Left lung (tissue), 10 donors: ENCODE measurements around the gene WNT5B. TPM values are rescaled to one million over a fixed set of nuclear protein-coding genes. Genes with fewer than 3 reads are reported as not detected.
"Not testable (repeated sequence)": the region's sequence is repeated elsewhere in the genome, so short reads cannot be mapped to it uniquely, and the experiment has no call there.

ENCODE experiments used
- ATAC-seq: fragments of 200-7000 bp; cut with Tn5 transposase; one replicate; pipeline ENCODE4 v1.9.1; 2020; ENCODE audit warnings: moderate library complexity
- DNase-seq, 4 donors: peaks; one replicate each; pipeline ENCODE4 v3.0.0-alpha.2; 2013 to 2020
- H3K27ac ChIP-seq, 2 donors: fragments of 200-600 bp; sonication (generic) in 1 of 2; one replicate each; pipeline versions ENCODE4 v1.5.0 to v1.8.0; 2020 to 2021
- H3K27me3 ChIP-seq, 2 donors: fragments of 200-600 bp; sonication (generic) in 1 of 2; one replicate each; pipeline versions ENCODE4 v1.5.0 to v1.8.0; 2020 to 2021
- H3K36me3 ChIP-seq, 2 donors: fragments of 200-600 bp; sonication (generic) in 1 of 2; one replicate each; pipeline versions ENCODE4 v1.5.0 to v1.8.0; 2020 to 2021
- H3K4me1 ChIP-seq, 2 donors: fragments of 200-600 bp; one replicate each; pipeline ENCODE4 v1.8.0; 2021
- H3K4me3 ChIP-seq, 2 donors: fragments of 200-600 bp; sonication (generic) in 1 of 2; one replicate each; pipeline versions ENCODE4 v1.5.0 to v1.8.0; 2020 to 2021; ENCODE audit warnings: mild to moderate bottlenecking in 1 of 2
- H3K9me3 ChIP-seq, 2 donors: fragments of 200-600 bp; sonication (generic) in 1 of 2; one replicate each; pipeline versions ENCODE4 v1.5.0 to v1.8.0; 2020 to 2021
- intact Hi-C, 2 donors: fragments of 100-400 bp; cut with DNase I; formaldehyde crosslinking; loops; one replicate each; pipeline versions ENCODE4 v1.11.2 to v1.14.2; 2022
- polyA plus RNA-seq, 6 donors: library from polyadenylated mRNA; unstranded; fragments of 120-200 nt; gene quantifications; one replicate each; pipeline ENCODE4 v1.2.1, GENCODE V29; 2013; ENCODE audit not compliant: insufficient read length in 6 of 6
- total RNA-seq, 2 donors: library from RNA; stranded (reverse); fragmentation: NEBNext Ultra II Directional; extraction: Animal tissue kit (Norgen Biotek cat#: 25700); gene quantifications; one replicate each; pipeline ENCODE4 v1.2.1, GENCODE V29; 2021
- TF ChIP-seq, protein P1 (sequence below), 2 donors: fragments of 200-600 bp; sonication (generic) in 1 of 2; IDR thresholded peaks; one replicate each; pipeline versions ENCODE4 v1.5.0 to v1.8.0; 2021; ENCODE audit warnings: antibody characterized with exemption in 2 of 2
- donor health status: DM: no; HTN: yes; CAD: no.
- donor health status: DM: no; HTN: no; CAD: no.

The WNT5B gene
- total and polyA plus RNA-seq, 8 donors = 3.3 to 8.8 (median 6.7) TPM

DNA sequence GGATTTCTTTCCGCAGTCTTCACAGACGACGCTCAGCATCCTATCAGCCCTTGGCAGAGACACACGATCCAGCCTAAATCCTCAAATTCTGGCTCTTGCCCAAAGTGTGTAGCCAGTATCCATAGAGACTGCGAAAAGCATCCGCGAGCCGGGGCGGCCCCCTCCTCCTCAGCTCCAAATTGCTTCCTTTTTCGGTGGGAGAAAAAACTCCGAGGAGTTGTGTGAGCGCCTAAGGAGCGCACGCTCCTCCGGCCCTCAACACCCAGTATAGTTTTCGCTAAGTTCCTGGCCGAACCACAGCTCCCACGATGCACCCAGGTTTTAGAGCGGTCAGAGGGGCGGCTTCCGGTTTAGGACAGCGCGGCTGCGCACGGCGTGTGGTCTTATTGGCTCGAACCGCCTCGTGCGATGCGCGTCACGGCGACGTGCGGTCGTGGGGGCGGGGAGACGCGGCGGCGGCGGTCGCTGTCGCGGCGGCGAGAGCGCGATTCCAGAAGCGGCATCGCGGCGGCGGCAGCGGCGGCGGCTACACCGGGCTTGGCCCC is 61.6 kb downstream of the WNT5B start, which contains the start of gene ADIPOR2:
TSS of gene ADIPOR2 (plus strand) at position 493 of the 545 bp plus-strand sequence. CDS start 63,274 bp downstream, outside the sequence.
- H3K27ac ChIP-seq = peak within 1 kb of the TSS; percentile 94 to 97
- H3K27me3 ChIP-seq = no peaks in the 10 kb centered on the region
- H3K4me1 ChIP-seq = peaks cover 5 to 46% of the 10 kb centered on the region in 2 donors
- TF ChIP-seq, protein P1, sequence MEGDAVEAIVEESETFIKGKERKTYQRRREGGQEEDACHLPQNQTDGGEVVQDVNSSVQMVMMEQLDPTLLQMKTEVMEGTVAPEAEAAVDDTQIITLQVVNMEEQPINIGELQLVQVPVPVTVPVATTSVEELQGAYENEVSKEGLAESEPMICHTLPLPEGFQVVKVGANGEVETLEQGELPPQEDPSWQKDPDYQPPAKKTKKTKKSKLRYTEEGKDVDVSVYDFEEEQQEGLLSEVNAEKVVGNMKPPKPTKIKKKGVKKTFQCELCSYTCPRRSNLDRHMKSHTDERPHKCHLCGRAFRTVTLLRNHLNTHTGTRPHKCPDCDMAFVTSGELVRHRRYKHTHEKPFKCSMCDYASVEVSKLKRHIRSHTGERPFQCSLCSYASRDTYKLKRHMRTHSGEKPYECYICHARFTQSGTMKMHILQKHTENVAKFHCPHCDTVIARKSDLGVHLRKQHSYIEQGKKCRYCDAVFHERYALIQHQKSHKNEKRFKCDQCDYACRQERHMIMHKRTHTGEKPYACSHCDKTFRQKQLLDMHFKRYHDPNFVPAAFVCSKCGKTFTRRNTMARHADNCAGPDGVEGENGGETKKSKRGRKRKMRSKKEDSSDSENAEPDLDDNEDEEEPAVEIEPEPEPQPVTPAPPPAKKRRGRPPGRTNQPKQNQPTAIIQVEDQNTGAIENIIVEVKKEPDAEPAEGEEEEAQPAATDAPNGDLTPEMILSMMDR (IDR thresholded peaks at IDR 0.05) = no peak
- no peaks in the 10 kb centered on the region for H3K9me3 ChIP-seq
- peak within 1 kb of the TSS; percentile 87 to 93 for H3K4me3 ChIP-seq
- no peaks in the 10 kb centered on the region for H3K36me3 ChIP-seq
- DNase-seq = peak; percentile 95 to 98 (median 96)
- intact Hi-C loops = no loop called here
- ATAC-seq = peak; percentile 99

DNA sequence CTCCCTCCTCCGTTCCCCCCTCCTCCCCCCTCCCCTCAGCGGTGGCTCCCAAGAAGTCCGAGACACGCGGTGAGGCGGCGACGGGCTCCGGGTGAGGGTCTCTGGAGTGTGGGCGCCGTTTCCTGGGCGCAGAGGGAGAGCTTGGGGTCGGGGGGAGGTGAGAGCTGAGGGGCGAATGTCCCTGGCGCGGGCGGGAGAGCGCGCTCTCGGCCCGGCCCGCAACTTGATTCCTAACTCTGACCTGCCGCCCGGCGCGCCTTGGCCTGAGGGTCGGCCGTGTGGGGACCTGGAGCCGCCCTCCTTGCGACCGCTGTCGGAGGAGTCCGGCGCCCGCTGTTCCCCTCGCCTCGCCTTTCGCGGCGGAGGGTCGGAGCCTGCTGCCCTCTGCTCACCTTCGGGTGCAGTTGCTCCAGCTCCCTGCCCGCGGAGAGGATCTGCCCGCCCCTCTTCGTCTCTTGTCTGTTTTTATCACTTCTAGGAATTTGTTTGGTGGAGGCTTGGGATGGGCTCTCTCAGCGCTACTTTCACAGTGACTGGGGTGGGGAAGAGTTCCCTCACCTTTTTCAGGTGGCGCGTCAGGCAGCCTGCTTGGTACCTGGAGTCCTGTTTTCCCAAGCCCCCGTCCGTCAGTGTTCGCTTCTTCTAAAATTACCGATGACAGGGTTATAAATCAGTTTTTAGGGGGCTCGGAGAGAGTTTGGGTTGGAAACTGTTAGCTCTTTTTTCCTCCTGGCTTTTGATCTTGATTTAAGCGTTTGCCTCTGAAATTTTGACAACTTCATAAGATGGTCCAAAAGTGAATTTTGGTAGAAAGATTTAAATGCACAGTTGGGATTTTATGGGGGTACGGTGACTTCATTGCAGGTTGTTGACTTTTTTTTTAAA is 62.3 kb downstream of the WNT5B start:
- DNase-seq = peak in 3 of 4 donors; percentile 37 to 90 (median 49)
- TF ChIP-seq, protein P1 (IDR thresholded peaks at IDR 0.05) = no peak
- intact Hi-C loops = no loop called here
- Histone ChIP-seq H3K27ac (peak overlapping the region; percentile 94 to 97), H3K36me3 (no peaks in the 10 kb centered on the region), H3K27me3 (no peaks in the 10 kb centered on the region), H3K4me1 (peaks cover 5 to 53% of the 10 kb centered on the region in 2 donors), H3K4me3 (peak overlapping the region; percentile 87 to 93), H3K9me3 (no peaks in the 10 kb centered on the region)
- ATAC-seq = peak; percentile 59

DNA sequence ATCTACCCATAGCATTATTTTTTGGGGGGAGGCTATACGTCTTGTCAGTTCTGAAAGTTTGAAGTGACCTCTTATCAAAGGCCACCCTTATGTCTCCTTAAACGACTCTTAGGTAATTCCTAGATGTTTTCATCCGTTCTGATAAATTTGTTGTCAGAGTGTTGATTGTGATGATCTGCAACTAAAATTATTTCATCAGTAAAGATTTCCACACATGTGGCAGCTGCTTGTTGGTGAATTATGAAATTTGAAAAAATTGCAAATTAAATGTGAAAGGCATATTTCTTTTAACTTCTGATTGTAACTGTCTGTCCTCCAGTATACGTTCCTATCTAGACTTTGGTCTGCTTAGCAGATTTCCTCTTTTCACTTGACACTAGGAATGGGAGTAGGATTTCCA is 63.2 kb downstream of the WNT5B start:
- Histone ChIP-seq H3K9me3 (no peaks in the 10 kb centered on the region), H3K36me3 (no peaks in the 10 kb centered on the region), H3K4me1 (peaks cover 5 to 62% of the 10 kb centered on the region in 2 donors), H3K27ac (peak overlapping the region in 1 of 2 donors; percentile 97), H3K4me3 (peak overlapping the region in 1 of 2 donors; percentile 93), H3K27me3 (no peaks in the 10 kb centered on the region)
- TF ChIP-seq, protein P1 (IDR thresholded peaks at IDR 0.05) = no peak
- intact Hi-C loops = no loop called here
- ATAC-seq = no peak
- no peak for DNase-seq

DNA sequence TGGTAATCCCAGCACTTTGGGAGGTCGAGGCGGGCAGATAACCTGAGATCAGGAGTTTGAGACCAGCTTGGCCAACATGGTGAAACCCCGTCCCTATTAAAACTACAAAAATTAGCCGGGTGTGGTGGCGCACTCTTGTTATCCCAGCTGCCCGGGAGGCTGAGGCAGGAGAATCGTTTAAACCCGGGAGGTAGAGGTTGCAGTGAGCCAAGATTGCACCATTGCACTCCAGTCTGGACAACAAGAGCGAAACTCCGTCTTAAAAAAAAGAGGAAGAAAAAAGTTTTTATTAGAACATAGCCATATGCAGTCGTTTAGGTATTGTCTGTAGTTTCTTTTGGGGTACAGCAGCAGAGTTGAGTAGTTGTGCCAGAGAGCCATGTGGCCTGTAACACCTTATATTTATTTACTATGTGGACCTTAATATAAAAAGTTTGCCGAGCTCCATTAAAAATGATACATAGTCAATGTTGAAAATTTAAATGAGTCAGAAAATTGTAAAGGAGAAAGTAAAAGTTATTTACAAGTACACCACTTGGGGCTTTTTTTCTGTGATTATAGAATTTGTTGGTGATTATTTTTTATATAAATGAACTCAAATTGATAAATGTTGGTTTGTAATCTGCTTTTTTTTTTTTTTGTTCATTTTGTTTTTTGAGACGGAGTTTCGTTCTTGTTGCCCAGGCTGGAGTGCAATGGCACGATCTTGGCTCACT is 64.0 kb downstream of the WNT5B start:
- H3K4me3 ChIP-seq = peak overlapping the region in 1 of 2 donors; percentile 93
- DNase-seq (no peak), ATAC-seq (no peak)
- H3K4me1 ChIP-seq = peaks cover 5 to 69% of the 10 kb centered on the region in 2 donors
- H3K27me3 ChIP-seq = no peaks in the 10 kb centered on the region
- H3K36me3 ChIP-seq = no peaks in the 10 kb centered on the region
- TF ChIP-seq, protein P1 (IDR thresholded peaks at IDR 0.05) = no peak
- intact Hi-C loops = no loop called here
- no peaks in the 10 kb centered on the region for H3K9me3 ChIP-seq
- H3K27ac ChIP-seq = peak overlapping the region in 1 of 2 donors; percentile 21

DNA sequence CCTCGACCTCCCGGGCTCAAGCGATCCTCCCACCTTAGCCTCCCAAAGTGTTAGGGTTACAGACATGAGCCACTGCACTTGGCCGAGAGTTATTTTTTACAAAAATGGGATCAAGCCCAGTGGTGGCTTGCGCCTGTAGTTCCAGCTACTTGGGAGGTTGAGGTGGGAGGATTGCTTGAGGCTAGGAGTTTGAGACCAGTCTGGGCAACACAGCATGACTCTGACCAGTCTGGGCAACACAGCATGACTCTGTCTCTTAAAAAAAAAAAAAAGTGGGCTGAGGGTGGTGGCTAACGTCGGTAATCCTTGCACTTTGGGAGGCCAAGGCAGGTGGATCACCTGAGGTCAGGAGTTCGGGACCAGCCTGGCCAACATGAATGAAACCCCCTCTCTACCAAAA is 66.1 kb downstream of the WNT5B start:
- peaks cover 5 to 83% of the 10 kb centered on the region in 2 donors for H3K4me1 ChIP-seq
- H3K27me3 ChIP-seq, ATAC-seq, DNase-seq, H3K36me3 ChIP-seq, H3K4me3 ChIP-seq, H3K9me3 ChIP-seq, intact Hi-C loops, H3K27ac ChIP-seq: not testable (repeated sequence)
